Endothelial cell of umbilical vein (primary cell): Measurements from ENCODE around the gene MPND. TPM values are rescaled to one million over a fixed set of nuclear protein-coding genes. Genes with fewer than 3 reads are reported as not detected.
A peak's percentile ranks its signal among the peaks of the same experiment; 100 is the strongest.

ENCODE experiments used
- BruUV-seq: library from RNA; stranded (reverse); fragments of 400-500 nt; replicated peaks from 2 replicates; lab custom pipeline; 2021; lab: Mats Ljungman, UMichigan
- CTCF ChIA-PET: fragments of 300-600, 350-600 bp; sonication (Branson Sonifier 250); formaldehyde crosslinking; loops from one replicate; lab custom pipeline; 2021; ENCODE audit warnings: antibody characterized with exemption, inconsistent platforms; lab: Charles Lee
- POLR2A ChIA-PET: fragments of 300-600, 350-600 bp; sonication (Branson Sonifier 250); formaldehyde crosslinking; loops from one replicate; lab custom pipeline; 2021; ENCODE audit warnings: antibody characterized with exemption, inconsistent platforms; lab: Charles Lee
- DNase-seq: peaks from one replicate; pipeline ENCODE4 v3.0.0-alpha.2; 2011; ENCODE audit warnings: low read depth, low spot score
- FAIRE-seq: peaks from 2 replicates; lab custom pipeline; 2011; peaks lifted over from hg19 to GRCh38; lab: Jason Lieb, UNC
- H2AFZ ChIP-seq: 2 replicates; pipeline ENCODE4 v1.6.0; 2012; ENCODE audit warnings: low read depth, low read length, control low read depth, inconsistent platforms
- H3K27ac ChIP-seq: 2 replicates; pipeline ENCODE4 v1.5.1; 2011; ENCODE audit warnings: low read depth, mild to moderate bottlenecking, control low read depth, low read length, moderate library complexity; ENCODE audit not compliant: insufficient read depth
- H3K27me3 ChIP-seq, 2 experiments: 2 replicates each; pipeline versions ENCODE4 v1.6.0 to v1.6.1; 2011; ENCODE audit warnings: low read length in 2 of 2, mixed read lengths in 1 of 2; ENCODE audit not compliant: control insufficient read depth in 2 of 2, insufficient read depth in 2 of 2
- H3K36me3 ChIP-seq, 2 experiments: 2 replicates in 1 of 2; 3 replicates in 1 of 2; pipeline ENCODE4 v1.5.1; 2011; ENCODE audit warnings: low read length in 2 of 2, mild to moderate bottlenecking in 1 of 2, moderate library complexity in 1 of 2; ENCODE audit not compliant: control insufficient read depth in 2 of 2, insufficient read depth in 2 of 2; ENCODE audit errors: extremely low read depth in 1 of 2
- H3K4me1 ChIP-seq: 3 replicates; pipeline ENCODE4 v1.5.1; 2011; ENCODE audit warnings: mild to moderate bottlenecking, low read length; ENCODE audit not compliant: control insufficient read depth, insufficient read depth; ENCODE audit errors: extremely low read depth
- H3K4me2 ChIP-seq: 2 replicates; pipeline ENCODE4 v1.6.1; 2011; ENCODE audit warnings: low read length, control low read depth, mixed read lengths; ENCODE audit not compliant: insufficient read depth
- H3K4me3 ChIP-seq, 3 experiments: fragments of 200-600 bp in 1 of 3; sonication (generic), shearing (Covaris generic) in 1 of 3; replicated peaks in 1 of 3; 2 replicates each; pipeline ENCODE4 v1.5.1; 2011 to 2016; ENCODE audit warnings: control low read depth in 3 of 3, low read length in 3 of 3, mild to moderate bottlenecking in 2 of 3, inconsistent platforms in 1 of 3, low read depth in 1 of 3, moderate library complexity in 1 of 3; ENCODE audit not compliant: insufficient read depth in 1 of 3
- H3K79me2 ChIP-seq: 2 replicates; pipeline ENCODE4 v1.6.0; 2012; ENCODE audit warnings: low read length, inconsistent platforms; ENCODE audit not compliant: control insufficient read depth, insufficient read depth
- H3K9ac ChIP-seq: replicated peaks from 2 replicates; pipeline ENCODE3; 2011; ENCODE audit warnings: low read length, control low read depth; ENCODE audit not compliant: insufficient read depth; ENCODE audit errors: extremely low read depth
- H3K9me1 ChIP-seq: replicated peaks from 3 replicates; pipeline ENCODE4 v1.6.0; 2011; ENCODE audit warnings: mild to moderate bottlenecking, low read length; ENCODE audit not compliant: control insufficient read depth, insufficient read depth; ENCODE audit errors: extremely low read depth
- H3K9me3 ChIP-seq: replicated peaks from 2 replicates; pipeline ENCODE4 v1.5.1; 2012; ENCODE audit warnings: low read length, inconsistent platforms; ENCODE audit not compliant: control insufficient read depth, insufficient read depth
- H4K20me1 ChIP-seq: replicated peaks from 2 replicates; pipeline ENCODE3; 2011; ENCODE audit warnings: mild to moderate bottlenecking, low read length; ENCODE audit not compliant: control insufficient read depth, insufficient read depth; ENCODE audit errors: extremely low read depth
- EZH2 ChIP-seq: IDR thresholded peaks from 2 replicates; pipeline ENCODE4 v1.6.1; 2012; ENCODE audit warnings: borderline replicate concordance, low read depth, mild to moderate bottlenecking, moderate library complexity, low read length, inconsistent platforms; ENCODE audit not compliant: severe bottlenecking
- FOS ChIP-seq: IDR thresholded peaks from 2 replicates; pipeline ENCODE4 v1.6.1; 2011; ENCODE audit warnings: mild to moderate bottlenecking, low read length, moderate library complexity, borderline replicate concordance; ENCODE audit not compliant: insufficient read depth
- GATA2 ChIP-seq: IDR thresholded peaks from 2 replicates; pipeline ENCODE4 v1.7.0; 2011; ENCODE audit warnings: low read depth, mild to moderate bottlenecking, moderate library complexity, mixed read lengths, low read length; ENCODE audit not compliant: insufficient read length, insufficient read depth
- JUN ChIP-seq: IDR thresholded peaks from 2 replicates; pipeline ENCODE4 v1.6.1; 2011; ENCODE audit warnings: borderline replicate concordance, low read depth; ENCODE audit not compliant: insufficient read length, insufficient read depth
- MYC ChIP-seq: IDR thresholded peaks from one replicate; pipeline ENCODE4 v1.6.1; 2011; ENCODE audit warnings: mild to moderate bottlenecking, low read depth, low read length
- POLR2A ChIP-seq: IDR thresholded peaks from 2 replicates; pipeline ENCODE4 v1.6.1; 2012; ENCODE audit warnings: low read depth, mild to moderate bottlenecking, control low read depth, low read length
- POLR2AphosphoS5 ChIP-seq: IDR thresholded peaks from 2 replicates; pipeline ENCODE4 v1.6.1; 2012; ENCODE audit warnings: low read depth, mild to moderate bottlenecking, control low read depth, low read length, moderate library complexity; ENCODE audit not compliant: insufficient read depth
- dilution Hi-C: fragments of 300-500 bp; cut with MboI; formaldehyde crosslinking; loops from one replicate; pipeline ENCODE4 v1.15.0; 2019; ENCODE audit warnings: low sequenced_read_pairs; ENCODE audit not compliant: extremely low pct_ligation_motif_present
- intact Hi-C: fragments of 100-400 bp; cut with micrococcal nuclease; formaldehyde crosslinking; loops from one replicate; pipeline ENCODE4 v1.10.0; 2022
- polyA plus RNA-seq, 4 experiments: library from polyadenylated mRNA; depleted of rRNA in 3 of 4; stranded (reverse) in 3 of 4; unstranded in 1 of 4; fragments of >200 nt; gene quantifications; 2 replicates each; pipeline versions ENCODE4 v1.2.1 to v1.2.3, GENCODE V29; 2011 to 2012; ENCODE audit warnings: missing spikeins in 1 of 4
- total RNA-seq: library from RNA; stranded (reverse); gene quantifications from 2 replicates; pipeline ENCODE4 v1.2.3, GENCODE V29; 2021
- TF ChIP-seq, protein P1 (sequence below), 2 donors: IDR thresholded peaks; 1 replicate in 1 of 2; 2 replicates in 1 of 2; pipeline ENCODE4 v1.5.1; 2011; ENCODE audit warnings: low read length in 2 of 2, mild to moderate bottlenecking in 2 of 2, moderate library complexity in 2 of 2, control low read depth in 1 of 2, inconsistent platforms in 1 of 2, low read depth in 1 of 2; ENCODE audit not compliant: insufficient read depth in 1 of 2; ENCODE audit errors: extremely low read depth in 1 of 2
- TF ChIP-seq, protein P2 (sequence below): IDR thresholded peaks from 2 replicates; pipeline ENCODE4 v1.6.1; 2011; ENCODE audit not compliant: insufficient read depth, insufficient read length

MPND gene
- total and polyA plus RNA-seq, 2 donors (not counting 3 experiments of a cell fraction or from before 2014, with no cell fraction given), result 14.8 to 21.1 TPM

- Histone ChIP-seq H3K9me1 (no peaks in the 10 kb centered on the region), H2AFZ (peak overlapping the region; percentile 40), H3K4me1 (peaks cover 9% of the 10 kb centered on the region), H4K20me1 (no peaks in the 10 kb centered on the region), H3K4me3 (peak overlapping the region; percentile 14 to 45 (median 24)), H3K27ac (no peak overlapping the region), H3K9ac (peak overlapping the region; percentile 49), H3K9me3 (no peaks in the 10 kb centered on the region), H3K27me3 (no peaks in the 10 kb centered on the region), H3K4me2 (peak overlapping the region; percentile 73), H3K79me2 (no peaks in the 10 kb centered on the region), H3K36me3 (no peaks in the 10 kb centered on the region)
- dilution Hi-C loops, result no loop called here
- no TSS peak for BruUV-seq
- ChIA-PET POLR2A (no interaction called here), CTCF (interaction anchor here (0.7 to 1.8 kb wide), 6 partner anchors 13 to 198 kb away, joined by 3 to 6 read pairs (median 3); no protein-coding TSS in a partner anchor)
- TF ChIP-seq, protein P1, sequence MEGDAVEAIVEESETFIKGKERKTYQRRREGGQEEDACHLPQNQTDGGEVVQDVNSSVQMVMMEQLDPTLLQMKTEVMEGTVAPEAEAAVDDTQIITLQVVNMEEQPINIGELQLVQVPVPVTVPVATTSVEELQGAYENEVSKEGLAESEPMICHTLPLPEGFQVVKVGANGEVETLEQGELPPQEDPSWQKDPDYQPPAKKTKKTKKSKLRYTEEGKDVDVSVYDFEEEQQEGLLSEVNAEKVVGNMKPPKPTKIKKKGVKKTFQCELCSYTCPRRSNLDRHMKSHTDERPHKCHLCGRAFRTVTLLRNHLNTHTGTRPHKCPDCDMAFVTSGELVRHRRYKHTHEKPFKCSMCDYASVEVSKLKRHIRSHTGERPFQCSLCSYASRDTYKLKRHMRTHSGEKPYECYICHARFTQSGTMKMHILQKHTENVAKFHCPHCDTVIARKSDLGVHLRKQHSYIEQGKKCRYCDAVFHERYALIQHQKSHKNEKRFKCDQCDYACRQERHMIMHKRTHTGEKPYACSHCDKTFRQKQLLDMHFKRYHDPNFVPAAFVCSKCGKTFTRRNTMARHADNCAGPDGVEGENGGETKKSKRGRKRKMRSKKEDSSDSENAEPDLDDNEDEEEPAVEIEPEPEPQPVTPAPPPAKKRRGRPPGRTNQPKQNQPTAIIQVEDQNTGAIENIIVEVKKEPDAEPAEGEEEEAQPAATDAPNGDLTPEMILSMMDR (IDR thresholded peaks at IDR 0.05; ENCODE audit: extremely low read depth in 1 of 2, insufficient read depth in 1 of 2, low read depth in 1 of 2, low read length in 2 of 2), result no peak
- TF ChIP-seq JUN (no peak), POLR2AphosphoS5 (no peak), FOS (no peak), GATA2 (no peak), EZH2 (no peak), MYC (no peak), POLR2A (no peak)
- TF ChIP-seq, protein P2, sequence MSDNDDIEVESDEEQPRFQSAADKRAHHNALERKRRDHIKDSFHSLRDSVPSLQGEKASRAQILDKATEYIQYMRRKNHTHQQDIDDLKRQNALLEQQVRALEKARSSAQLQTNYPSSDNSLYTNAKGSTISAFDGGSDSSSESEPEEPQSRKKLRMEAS, result no peak
- intact Hi-C loops, result no loop called here
- DNase-seq (peak; percentile 53), FAIRE-seq (peak; percentile 82)
Observed at GRCh38 chr19:4337906-4338440, 5.4 kb upstream of the MPND start.
